ENCODE results near the gene EPHX1. TPM values are rescaled to one million over a fixed set of nuclear protein-coding genes. Genes with fewer than 3 reads are reported as not detected.

EPHX1 gene
- total RNA-seq, 2 experiments from 2014 or later, result 1.8 to 2.4 TPM

DNA sequence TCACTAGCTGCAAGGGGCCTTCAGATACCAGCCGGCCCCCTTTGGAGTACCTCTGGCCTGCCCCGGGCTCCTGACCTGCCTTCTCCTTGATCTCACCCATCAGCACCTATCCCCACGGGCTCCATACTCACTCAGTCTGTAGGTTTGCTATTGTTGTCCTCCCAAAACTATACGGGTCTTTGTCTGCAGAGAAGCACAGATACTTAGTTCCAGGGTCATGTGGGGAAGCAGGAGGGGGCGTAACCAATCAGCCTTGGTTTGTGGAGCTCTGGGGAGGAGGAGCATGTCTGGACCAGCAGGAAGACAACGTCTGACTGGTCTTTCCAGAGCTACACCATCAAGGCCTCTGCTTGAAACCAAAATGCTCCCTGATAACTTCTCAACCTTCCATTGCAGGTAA is 57.1 kb downstream of the EPHX1 start:
- H3K27me3 Mint-ChIP-seq, result no peaks in the 10 kb centered on the region
- H3K9me3 Mint-ChIP-seq, result no peaks in the 10 kb centered on the region
- H3K36me3 Mint-ChIP-seq (ENCODE audit: low read depth), result peaks cover 81% of the 10 kb centered on the region
- peak overlapping the region; percentile 2 for H3K4me3 Mint-ChIP-seq
- peaks cover 48% of the 10 kb centered on the region for H3K4me1 Mint-ChIP-seq
- H3K27ac Mint-ChIP-seq, result peak overlapping the region; percentile 76
- no peak for DNase-seq
- POLR2A ChIA-PET, result no interaction called here
- CTCF ChIA-PET, result interaction anchor here (1.0 to 1.9 kb wide), 6 partner anchors 8 to 281 kb away, joined by 3 to 6 read pairs (median 4); partner anchors contain the start of gene LEFTY1

GRCh38 chr1:225868631-225869330 is 58.9 kb downstream of the EPHX1 start:
- no peaks in the 10 kb centered on the region for H3K27me3 Mint-ChIP-seq
- ChIA-PET POLR2A (no interaction called here), CTCF (no interaction called here)
- no peaks in the 10 kb centered on the region for H3K9me3 Mint-ChIP-seq
- peaks cover 56% of the 10 kb centered on the region for H3K4me1 Mint-ChIP-seq
- no peak overlapping the region for H3K4me3 Mint-ChIP-seq
- peaks cover 79% of the 10 kb centered on the region for H3K36me3 Mint-ChIP-seq (ENCODE audit: low read depth)
- no peak overlapping the region for H3K27ac Mint-ChIP-seq
- no peak for DNase-seq

- Mint-ChIP-seq H3K9me3 (no peaks in the 10 kb centered on the region), H3K27ac (no peak overlapping the region), H3K27me3 (no peaks in the 10 kb centered on the region), H3K4me3 (no peak overlapping the region), H3K4me1 (peaks cover 58% of the 10 kb centered on the region), H3K36me3 (ENCODE audit: low read depth) (peaks cover 74% of the 10 kb centered on the region)
- CTCF ChIA-PET, result interaction anchor here (1.2 to 3.1 kb wide), 3 partner anchors 10 to 62 kb away, joined by 3 to 35 read pairs (median 3); partner anchors contain the start of gene TMEM63A
- POLR2A ChIA-PET, result no interaction called here
- DNase-seq, result no peak
Observed at GRCh38 chr1:225870911-225871310, 61.0 kb downstream of the EPHX1 start.

GRCh38 chr1:225871359-225872074 is 61.6 kb downstream of the EPHX1 start:
- H3K27ac Mint-ChIP-seq, result no peak overlapping the region
- no peak for DNase-seq
- POLR2A ChIA-PET, result no interaction called here
- peaks cover 58% of the 10 kb centered on the region for H3K4me1 Mint-ChIP-seq
- no peaks in the 10 kb centered on the region for H3K27me3 Mint-ChIP-seq
- CTCF ChIA-PET, result interaction anchor here (0.6 to 3.1 kb wide), 9 partner anchors 10 to 715 kb away, joined by 3 to 35 read pairs (median 3); partner anchors contain the start of gene TMEM63A
- no peak overlapping the region for H3K4me3 Mint-ChIP-seq
- H3K9me3 Mint-ChIP-seq, result no peaks in the 10 kb centered on the region
- H3K36me3 Mint-ChIP-seq (ENCODE audit: low read depth), result peaks cover 74% of the 10 kb centered on the region

DNA sequence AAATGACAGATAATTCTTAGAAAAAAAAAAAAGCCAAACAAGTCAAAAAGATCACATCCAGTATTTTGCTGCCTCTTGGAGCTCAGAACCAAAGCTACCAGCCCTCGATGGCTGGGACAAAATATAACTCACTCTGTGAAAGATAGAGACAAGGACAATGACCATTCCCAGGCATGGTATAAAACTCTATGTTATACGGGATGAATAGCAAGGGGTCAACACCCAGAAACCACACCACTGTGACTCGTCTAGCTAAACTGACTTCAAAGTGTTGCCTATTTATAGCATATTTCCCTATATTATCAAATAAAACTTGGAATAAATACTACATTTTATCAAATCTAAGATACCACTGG is 62.1 kb downstream of the EPHX1 start:
- Mint-ChIP-seq H3K27ac (no peak overlapping the region), H3K9me3 (no peaks in the 10 kb centered on the region), H3K36me3 (ENCODE audit: low read depth) (peaks cover 74% of the 10 kb centered on the region), H3K4me1 (peaks cover 58% of the 10 kb centered on the region), H3K27me3 (no peaks in the 10 kb centered on the region), H3K4me3 (no peak overlapping the region)
- CTCF ChIA-PET, result interaction anchor here (0.6 to 3.1 kb wide), 8 partner anchors 9 to 714 kb away, joined by 3 to 35 read pairs (median 3); partner anchors contain the start of gene TMEM63A
- no peak for DNase-seq
- POLR2A ChIA-PET, result no interaction called here

GRCh38 chr1:225873281-225873850 is 63.4 kb downstream of the EPHX1 start:
- Mint-ChIP-seq H3K4me3 (no peak overlapping the region), H3K4me1 (peaks cover 59% of the 10 kb centered on the region), H3K36me3 (ENCODE audit: low read depth) (peaks cover 74% of the 10 kb centered on the region), H3K27ac (no peak overlapping the region), H3K27me3 (no peaks in the 10 kb centered on the region), H3K9me3 (no peaks in the 10 kb centered on the region)
- ChIA-PET CTCF (interaction anchor here (1.0 kb wide), 1 partner anchor 8 kb away, joined by 4 read pairs; no protein-coding TSS in a partner anchor), POLR2A (no interaction called here)
- DNase-seq, result no peak

DNA sequence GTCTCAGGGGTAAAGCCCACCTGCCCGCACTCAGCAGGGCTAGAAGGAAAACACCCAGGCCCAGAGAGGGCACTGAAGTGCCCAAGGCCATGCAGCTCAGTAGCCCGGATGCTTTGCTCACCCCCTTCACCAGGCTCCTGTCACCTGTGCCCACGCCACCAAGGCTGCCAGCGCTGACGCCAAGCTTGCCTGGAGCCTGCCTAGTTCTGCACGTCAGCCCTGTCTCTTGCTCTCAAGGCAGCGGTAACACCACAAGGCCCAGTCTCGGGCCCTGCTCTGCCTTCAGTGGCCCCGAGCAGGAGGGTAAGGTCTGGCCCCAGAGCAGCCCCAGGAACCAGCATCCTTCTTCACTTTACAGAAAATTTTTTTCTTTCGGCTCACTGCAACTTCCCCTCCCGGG is 64.5 kb downstream of the EPHX1 start:
- Mint-ChIP-seq H3K4me1 (peaks cover 67% of the 10 kb centered on the region), H3K36me3 (ENCODE audit: low read depth) (peaks cover 78% of the 10 kb centered on the region), H3K9me3 (no peaks in the 10 kb centered on the region), H3K27me3 (no peaks in the 10 kb centered on the region), H3K4me3 (no peak overlapping the region), H3K27ac (no peak overlapping the region)
- ChIA-PET CTCF (interaction anchor here (0.6 to 1.0 kb wide), 3 partner anchors 8 to 9 kb away, joined by 4 read pairs; no protein-coding TSS in a partner anchor), POLR2A (no interaction called here)
- no peak for DNase-seq

DNA sequence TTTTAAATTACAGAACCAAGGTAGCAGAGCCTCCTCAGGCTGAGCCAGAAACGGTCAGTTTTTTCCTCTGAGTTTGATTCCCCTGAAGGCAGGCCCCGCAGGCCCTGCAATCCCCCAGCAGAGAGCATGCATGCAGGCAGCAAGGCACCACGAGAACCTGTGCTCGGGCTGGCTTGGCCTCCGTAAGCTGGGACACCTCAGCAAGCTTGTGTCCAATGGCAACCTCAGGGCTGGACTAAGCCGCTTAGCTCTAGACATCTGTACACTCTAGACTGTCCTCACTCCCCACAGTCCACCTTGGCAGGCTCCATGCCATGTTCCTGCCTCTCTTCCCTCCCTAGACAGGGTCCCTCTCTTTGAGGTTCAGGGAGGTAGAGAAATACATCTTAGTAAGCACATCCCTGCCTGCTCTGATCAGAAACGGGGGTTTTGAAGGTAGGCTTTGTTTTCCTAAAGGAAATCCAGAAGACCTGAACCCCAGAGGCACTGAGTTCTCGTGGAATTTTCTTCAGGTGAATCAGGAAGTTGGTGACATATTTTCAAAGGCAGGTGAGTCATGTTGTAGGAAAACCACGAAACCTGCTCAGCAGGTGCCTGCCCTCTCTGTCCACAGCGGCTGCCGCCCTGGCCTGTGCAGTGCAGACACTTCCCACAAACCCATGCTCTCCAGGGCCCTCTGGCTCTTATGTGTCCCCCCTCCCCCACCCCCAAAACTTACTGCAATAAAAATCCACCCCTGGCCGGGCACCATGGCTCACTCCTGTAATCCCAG is 65.3 kb downstream of the EPHX1 start:
- ChIA-PET CTCF (interaction anchor here (1.0 kb wide), 1 partner anchor 9 kb away, joined by 4 read pairs; no protein-coding TSS in a partner anchor), POLR2A (no interaction called here)
- Mint-ChIP-seq H3K36me3 (ENCODE audit: low read depth) (peaks cover 84% of the 10 kb centered on the region), H3K4me1 (peaks cover 75% of the 10 kb centered on the region), H3K27ac (peak overlapping the region; percentile 33), H3K27me3 (no peaks in the 10 kb centered on the region), H3K9me3 (no peaks in the 10 kb centered on the region), H3K4me3 (no peak overlapping the region)
- no peak for DNase-seq

GRCh38 chr1:225876900-225877510 is 67.1 kb downstream of the EPHX1 start:
- H3K27ac Mint-ChIP-seq, result no peak overlapping the region

GRCh38 chr1:225877580-225877979 is 67.7 kb downstream of the EPHX1 start:
- POLR2A ChIA-PET, result no interaction called here
- peaks cover 73% of the 10 kb centered on the region for H3K36me3 Mint-ChIP-seq (ENCODE audit: low read depth)
- CTCF ChIA-PET, result interaction anchor here (0.8 to 1.9 kb wide), 3 partner anchors 11 to 25 kb away, joined by 3 to 7 read pairs (median 4); partner anchors contain the start of gene LEFTY1

More at GRCh38 chr1:225876900-225877510, 67.1 kb downstream of the EPHX1 start:
- Mint-ChIP-seq H3K27me3 (no peaks in the 10 kb centered on the region), H3K9me3 (no peaks in the 10 kb centered on the region), H3K4me1 (peaks cover 75% of the 10 kb centered on the region), H3K4me3 (no peak overlapping the region), H3K36me3 (ENCODE audit: low read depth) (peaks cover 74% of the 10 kb centered on the region)
- ChIA-PET POLR2A (no interaction called here), CTCF (interaction anchor here (0.8 to 1.9 kb wide), 2 partner anchors 12 to 25 kb away, joined by 4 to 7 read pairs; partner anchors contain the start of gene LEFTY1)
- DNase-seq, result no peak

GRCh38 chr1:225878282-225878681 is 68.4 kb downstream of the EPHX1 start:
- ChIA-PET POLR2A (no interaction called here), CTCF (interaction anchor here (1.0 to 1.9 kb wide), 2 partner anchors 11 to 12 kb away, joined by 3 to 7 read pairs; partner anchors contain the start of gene LEFTY1)
- Mint-ChIP-seq H3K36me3 (ENCODE audit: low read depth) (peaks cover 68% of the 10 kb centered on the region), H3K27me3 (no peaks in the 10 kb centered on the region), H3K27ac (peak overlapping the region; percentile 66), H3K4me1 (peaks cover 72% of the 10 kb centered on the region), H3K4me3 (peak overlapping the region; percentile 90), H3K9me3 (no peaks in the 10 kb centered on the region)
- no peak for DNase-seq

More at GRCh38 chr1:225877580-225877979, 67.7 kb downstream of the EPHX1 start:
- Mint-ChIP-seq H3K4me3 (no peak overlapping the region), H3K9me3 (no peaks in the 10 kb centered on the region), H3K27ac (peak overlapping the region; percentile 59), H3K4me1 (peaks cover 75% of the 10 kb centered on the region), H3K27me3 (no peaks in the 10 kb centered on the region)
- DNase-seq, result peak; percentile 35

All from activated CD4-positive, alpha-beta T cell treated with anti-CD3 and anti-CD28 coated beads, Interleukin-2, amount 10 ng/mL, durations not matched to agents 7 days and 5 days (primary cell).